ENCODE measurements around the gene ZNF763.

The ZNF763 gene

DNA sequence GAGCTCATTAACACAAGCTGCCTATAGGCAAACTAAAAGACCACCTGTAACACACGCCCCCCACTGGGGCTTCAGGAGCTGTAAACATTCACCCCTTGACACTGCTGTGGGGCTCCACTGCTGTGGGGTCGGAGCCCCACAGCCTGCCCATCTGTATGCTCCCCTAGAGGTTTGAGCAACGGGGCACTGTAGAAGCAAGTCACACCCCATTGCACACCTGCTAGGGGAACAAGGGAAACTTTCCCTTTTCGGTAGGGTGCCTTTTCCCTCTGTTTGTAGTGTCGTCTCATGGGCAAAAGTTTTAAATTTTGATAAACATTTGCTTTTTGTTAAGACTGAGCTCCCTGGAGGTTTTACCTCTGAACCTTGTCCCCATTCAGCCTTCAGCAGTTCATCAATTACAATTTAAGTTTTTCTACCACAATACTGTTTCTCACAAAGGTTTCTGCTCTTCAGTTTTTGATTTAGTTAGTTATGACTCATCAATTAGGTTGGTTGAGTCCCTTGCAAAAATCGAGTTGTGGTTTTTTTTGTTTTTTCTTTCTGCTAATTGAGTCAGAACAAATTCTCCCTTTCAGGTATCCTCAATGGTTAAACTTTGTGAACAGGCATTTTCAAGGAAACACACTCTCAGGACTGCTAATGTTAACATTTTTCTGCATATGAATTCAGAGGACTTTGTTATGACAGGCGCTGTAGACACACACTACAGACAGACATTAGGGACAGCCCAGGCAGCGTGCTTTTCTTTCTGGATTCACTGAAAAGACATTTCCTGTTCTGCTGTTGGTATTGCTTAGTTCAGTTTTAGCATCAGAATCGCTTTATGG lies 35.5 kb downstream of the ZNF763 start:
- Histone ChIP-seq H3K4me1 (ENCODE audit: control insufficient read depth, insufficient read depth, low read length, poor library complexity, severe bottlenecking) (no peaks in the 10 kb centered on the region), H3K4me3 (ENCODE audit: extremely low read depth, insufficient read depth, low read length, poor library complexity, severe bottlenecking) (no peak overlapping the region), H3K36me3 (ENCODE audit: control insufficient read depth, insufficient read depth, low read length) (peaks cover 38% of the 10 kb centered on the region), H3K9me3 (ENCODE audit: control insufficient read depth, low read length) (no peaks in the 10 kb centered on the region), H3K27ac (ENCODE audit: low read depth, low read length, severe bottlenecking) (no peak overlapping the region)
- 92 to 95% methylated on average over 6 of the region's 9 CpGs for WGBS, 2 experiments (ENCODE audit: insufficient coverage in 2 of 2)

DNA sequence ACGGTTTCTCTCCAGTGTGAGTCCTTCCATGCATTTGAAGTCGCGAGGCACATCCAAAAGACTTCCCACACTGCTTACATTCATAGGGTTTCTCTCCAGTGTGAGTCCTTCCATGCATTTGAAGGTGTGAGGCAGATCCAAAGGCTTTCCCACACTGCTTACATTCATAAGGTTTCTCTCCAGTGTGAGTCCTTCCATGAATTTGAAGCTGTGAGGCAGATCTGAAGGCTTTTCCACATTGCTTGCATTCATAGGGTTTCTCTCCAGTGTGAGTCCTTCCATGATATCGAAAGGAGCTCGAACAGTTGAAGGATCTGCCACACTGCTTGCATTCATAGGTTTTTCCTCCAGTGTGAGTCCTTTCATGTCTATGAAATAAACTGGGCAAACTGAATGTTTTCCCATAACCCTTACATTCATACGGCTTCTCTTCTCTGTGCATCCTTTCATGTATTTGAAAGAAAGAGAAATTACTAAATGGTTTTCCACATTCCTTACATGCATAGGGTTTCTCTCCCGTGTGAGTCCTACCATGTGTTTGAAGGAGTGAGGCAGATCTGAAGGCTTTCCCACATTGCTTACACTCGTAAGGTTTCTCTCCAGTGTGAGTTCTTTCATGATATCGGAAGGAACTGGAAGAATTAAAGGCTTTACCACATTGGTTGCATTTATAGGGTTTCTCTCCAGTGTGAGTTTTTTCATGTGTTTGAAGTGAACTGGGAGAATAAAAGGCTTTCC lies 50.3 kb downstream of the ZNF763 start:
- Histone ChIP-seq H3K27ac (ENCODE audit: low read depth, low read length, severe bottlenecking) (no peak overlapping the region), H3K9me3 (ENCODE audit: control insufficient read depth, low read length) (peaks cover 76% of the 10 kb centered on the region), H3K36me3 (ENCODE audit: control insufficient read depth, insufficient read depth, low read length) (peaks cover 78% of the 10 kb centered on the region), H3K4me3 (ENCODE audit: extremely low read depth, insufficient read depth, low read length, poor library complexity, severe bottlenecking) (no peak overlapping the region), H3K4me1 (ENCODE audit: control insufficient read depth, insufficient read depth, low read length, poor library complexity, severe bottlenecking) (no peaks in the 10 kb centered on the region)
- 95 to 96% methylated on average over 6 to 7 of the region's 9 CpGs for WGBS, 2 experiments (ENCODE audit: insufficient coverage in 2 of 2)

DNA sequence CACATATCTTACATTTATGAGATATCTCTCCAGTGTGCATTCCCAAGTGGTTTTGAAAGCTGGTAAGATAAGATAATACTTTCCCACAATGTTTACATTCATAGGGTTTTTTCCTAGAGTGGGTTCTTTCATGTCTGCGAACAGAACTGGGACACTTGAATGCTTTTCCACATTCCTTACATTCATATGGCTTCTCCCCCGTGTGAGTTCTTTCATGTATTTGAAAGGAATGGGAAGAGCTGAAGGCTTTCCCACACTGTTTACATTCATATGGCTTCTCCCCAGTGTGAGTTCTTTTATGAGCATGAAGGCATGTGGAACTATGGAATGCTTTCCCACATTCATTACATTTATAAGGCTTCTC lies 50.9 kb downstream of the ZNF763 start:
- no peak overlapping the region for H3K27ac ChIP-seq (ENCODE audit: low read depth, low read length, severe bottlenecking)

More for the DNA sequence above, 50.9 kb downstream of the ZNF763 start:
- Histone ChIP-seq H3K4me1 (ENCODE audit: control insufficient read depth, insufficient read depth, low read length, poor library complexity, severe bottlenecking) (no peaks in the 10 kb centered on the region), H3K9me3 (ENCODE audit: control insufficient read depth, low read length) (peaks cover 76% of the 10 kb centered on the region), H3K36me3 (ENCODE audit: control insufficient read depth, insufficient read depth, low read length) (peaks cover 77% of the 10 kb centered on the region), H3K4me3 (ENCODE audit: extremely low read depth, insufficient read depth, low read length, poor library complexity, severe bottlenecking) (no peak overlapping the region)
- WGBS, 2 experiments (ENCODE audit: insufficient coverage in 2 of 2), result no CpG with 5 or more reads among the region's 2 CpGs
